Heart left ventricle (tissue), 13 donors: ENCODE measurements around the gene DOCK3.

Experiments used
- CTCF ChIP-seq, 12 donors: fragments of 200-600 bp; sonication (generic) in 4 of 12; IDR thresholded peaks; one replicate each; pipeline versions ENCODE4 v1.5.0 to v1.8.0; 2018 to 2022; ENCODE audit warnings: antibody characterized with exemption in 12 of 12, mild to moderate bottlenecking in 5 of 12
- POLR2A ChIP-seq, 2 donors: fragments of 450-650 bp; IDR thresholded peaks; one replicate each; pipeline ENCODE4 v1.6.1; 2017; ENCODE audit warnings: antibody characterized with exemption in 2 of 2, mild to moderate bottlenecking in 2 of 2, moderate library complexity in 2 of 2
- donor health status: ischemic (EF 13 %, LVEDD 7.1; RV severe dilation, severe dysfunction).
- donor health status: DM: no; HTN: yes; CAD: no.
- donor health status: DM: no; HTN: no; CAD: no.
- donor health status: ischemic (EF 25% LVEDD 6.9; RV normal size, moderate dysfunction).
- donor health status: ischemic (EF 25% LVEDD 5.7; RV mildly dilated, moderate dysfunction).
- donor health status: ischemic (EF 35%, LVEDD 5.7; RV mildly dilated, moderate dysfunction).
- donor health status: nonischemic (EF 11% LVEDD 7.7; RV severe dilation, severe dysfunction).
- donor health status: DM: yes; HTN: yes; CAD: no.
- donor health status: PGD.
- donor health status: ischemic (EF 29% LVEDD 5.4; RV normal size, mild dysfunction).
- donor health status: nonischemic (EF 23%, LVEDD 6.1; RV moderate dilation, normal function).

- TF ChIP-seq CTCF (IDR thresholded peaks at IDR 0.05) (no peak), POLR2A (IDR thresholded peaks at IDR 0.05) (no peak)
Observed at GRCh38 chr3:50972029-50972428, 297.3 kb downstream of the DOCK3 start.
